Measurements from ENCODE around the gene ABTB1. TPM values are rescaled to one million over a fixed set of nuclear protein-coding genes. Genes with fewer than 3 reads are reported as not detected.
A peak's percentile ranks its signal among the peaks of the same experiment; 100 is the strongest.

Gene ABTB1
- total RNA-seq, 1 donor from 2014 or later: 98.8 TPM

DNA sequence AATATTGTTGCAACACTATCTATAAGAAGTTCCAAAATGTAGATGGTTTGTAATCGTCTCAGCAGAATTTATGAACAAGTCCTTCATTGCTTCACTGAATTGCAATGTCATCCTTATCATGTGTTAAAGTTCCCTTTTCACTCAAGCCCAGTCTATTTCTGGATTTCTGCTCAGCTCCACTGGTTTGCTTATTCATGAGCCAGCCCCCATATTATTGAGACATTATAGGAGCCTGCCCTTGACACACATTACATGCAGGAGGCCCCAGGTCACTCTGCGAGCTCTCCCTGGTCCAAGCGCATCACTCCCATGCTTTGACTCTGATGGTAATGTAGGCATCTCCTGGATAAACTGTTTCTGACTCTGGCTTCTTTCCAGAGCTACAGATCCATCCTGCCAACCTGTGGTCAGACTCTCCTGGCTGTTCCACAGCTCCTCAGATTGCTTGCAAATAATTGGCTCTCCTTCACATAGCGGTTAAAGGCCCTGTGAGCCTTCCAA, 56.9 kb downstream of the ABTB1 start:
- ATAC-seq (peak; percentile 58), DNase-seq (ENCODE audit: low spot score) (no peak)
- intact Hi-C loops (cut with DNase I): no loop called here

DNA sequence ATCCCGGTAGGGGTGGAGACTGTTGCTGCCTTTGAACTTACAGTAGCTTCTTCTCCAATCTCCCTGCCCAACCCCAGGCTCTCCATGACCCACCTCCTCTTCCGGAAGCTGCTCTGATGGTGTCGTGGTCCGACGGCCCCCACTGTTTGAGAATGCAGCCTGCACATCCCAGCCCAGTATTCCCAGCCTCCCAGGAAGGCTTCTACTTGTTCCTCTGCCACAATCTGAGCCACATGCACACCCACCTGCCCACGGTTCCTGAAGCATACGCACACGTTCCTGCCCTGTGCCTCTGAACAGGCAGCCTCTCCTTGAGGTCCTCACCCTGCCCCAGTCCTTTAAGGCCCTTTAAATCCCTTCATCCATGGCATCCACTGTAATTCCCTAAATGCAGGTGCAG, 57.4 kb downstream of the ABTB1 start:
- DNase-seq (ENCODE audit: low spot score) (no peak), ATAC-seq (no peak)
- intact Hi-C loops (cut with DNase I): no loop called here

Other genes starting within 250 kb of the ABTB1 start
- 31.3 TPM for gene TPRA1, start 82.2 kb upstream of the ABTB1 start, total RNA-seq
- 4.6 TPM for gene MCM2, start 74.5 kb upstream of the ABTB1 start, total RNA-seq
- gene PODXL2, start 43.8 kb upstream of the ABTB1 start, total RNA-seq: 12.1 TPM
- 178 TPM for gene MGLL, start 149.6 kb downstream of the ABTB1 start, total RNA-seq
- 1.1 TPM for gene KBTBD12, start 242.3 kb downstream of the ABTB1 start, total RNA-seq